Panc1 (cell line): ENCODE results near the gene UBE2QL1. TPM values are rescaled to one million over a fixed set of nuclear protein-coding genes. Genes with fewer than 3 reads are reported as not detected.
A peak's percentile ranks its signal among the peaks of the same experiment; 100 is the strongest.

Experiments used
- ATAC-seq: fragments of 200-7000 bp; cut with Tn5 transposase; 2 replicates; pipeline ENCODE4 v1.9.1; 2020; ENCODE audit warnings: mild to moderate bottlenecking, moderate library complexity
- BruUV-seq: library from RNA; stranded (reverse); fragments of 400-500 nt; replicated peaks from 2 replicates; lab custom pipeline; 2021; lab: Mats Ljungman, UMichigan
- CTCF ChIA-PET: fragments of 300-600 bp; sonication (Branson Sonifier 250); formaldehyde crosslinking; loops from one replicate; lab custom pipeline; 2022; ENCODE audit warnings: antibody characterized with exemption; lab: Charles Lee
- POLR2A ChIA-PET: fragments of 300-600 bp; sonication (Branson Sonifier 250); formaldehyde crosslinking; loops from one replicate; lab custom pipeline; 2022; ENCODE audit warnings: antibody characterized with exemption; lab: Charles Lee
- DNase-seq: peaks from one replicate; pipeline ENCODE4 v3.0.0-alpha.2; 2010; ENCODE audit warnings: low read depth, low spot score
- H3K27ac ChIP-seq: 2 replicates; pipeline ENCODE4 v1.5.1; 2011; ENCODE audit warnings: mild to moderate bottlenecking, low read length, inconsistent platforms
- H3K27me3 ChIP-seq: fragments of 200-500 bp; sonication (Bioruptor generic); 2 replicates; pipeline ENCODE4 v1.6.0; 2014; ENCODE audit warnings: low read length, inconsistent platforms; ENCODE audit not compliant: control insufficient read depth, insufficient read depth
- H3K36me3 ChIP-seq: fragments of 200-500 bp; sonication (Bioruptor generic); 2 replicates; pipeline ENCODE4 v1.5.1; 2014; ENCODE audit warnings: inconsistent platforms, mild to moderate bottlenecking, low read length, moderate library complexity; ENCODE audit not compliant: control insufficient read depth, insufficient read depth
- H3K4me1 ChIP-seq: 2 replicates; pipeline ENCODE4 v1.5.1; 2011; ENCODE audit warnings: inconsistent platforms, mild to moderate bottlenecking, low read length, moderate library complexity; ENCODE audit not compliant: control insufficient read depth, insufficient read depth
- H3K4me3 ChIP-seq, 2 experiments: 2 replicates each; pipeline ENCODE4 v1.5.1; 2011 to 2012; ENCODE audit warnings: low read depth in 2 of 2, low read length in 2 of 2, mild to moderate bottlenecking in 2 of 2, inconsistent platforms in 1 of 2, moderate library complexity in 1 of 2
- H3K9me3 ChIP-seq: fragments of 200-500 bp; sonication (Bioruptor generic); 2 replicates; pipeline ENCODE4 v1.5.1; 2014; ENCODE audit warnings: low read depth, mild to moderate bottlenecking, inconsistent platforms, low read length, moderate library complexity; ENCODE audit not compliant: control insufficient read depth, insufficient read depth
- POLR2AphosphoS5 ChIP-seq: IDR thresholded peaks from 2 replicates; pipeline ENCODE4 v1.6.1; 2012; ENCODE audit warnings: mild to moderate bottlenecking, low read depth, low read length, moderate library complexity
- SIN3A ChIP-seq: IDR thresholded peaks from 2 replicates; pipeline ENCODE4 v1.6.1; 2012; ENCODE audit warnings: low read depth, mild to moderate bottlenecking, low read length, moderate library complexity, borderline replicate concordance; ENCODE audit not compliant: insufficient read depth
- TCF7L2 ChIP-seq: IDR thresholded peaks from 2 replicates; pipeline ENCODE4 v1.6.1; 2011; ENCODE audit warnings: mild to moderate bottlenecking, low read depth, low read length, inconsistent platforms
- in situ Hi-C: cut with HindIII; loops from 2 replicates; pipeline ENCODE4 v1.10.0; 2016; ENCODE audit warnings: low sequenced_read_pairs, low pct_unique_long_range_greater_than_20kb
- intact Hi-C: fragments of 100-400 bp; cut with micrococcal nuclease; formaldehyde crosslinking; loops from one replicate; pipeline ENCODE4 v1.10.0; 2022; ENCODE audit not compliant: unreplicated experiment
- total RNA-seq: library from RNA; stranded (reverse); gene quantifications from one replicate; pipeline ENCODE4 v1.2.1, GENCODE V29; 2021; ENCODE audit not compliant: unreplicated experiment
- TF ChIP-seq, protein P1 (sequence below): fragments of 450-650 bp; IDR thresholded peaks from 2 replicates; pipeline ENCODE4 v1.5.1; 2017; ENCODE audit warnings: mild to moderate bottlenecking
- TF ChIP-seq, protein P2 (sequence below), 2 experiments: IDR thresholded peaks; 2 replicates each; pipeline ENCODE4 v1.6.1; 2011 to 2012; ENCODE audit warnings: low read depth in 2 of 2, control low read depth in 1 of 2, low read length in 1 of 2, mild to moderate bottlenecking in 1 of 2, moderate library complexity in 1 of 2; ENCODE audit not compliant: insufficient read depth in 1 of 2

Gene UBE2QL1
- total RNA-seq, 1 experiment from 2014 or later: not detected

DNA sequence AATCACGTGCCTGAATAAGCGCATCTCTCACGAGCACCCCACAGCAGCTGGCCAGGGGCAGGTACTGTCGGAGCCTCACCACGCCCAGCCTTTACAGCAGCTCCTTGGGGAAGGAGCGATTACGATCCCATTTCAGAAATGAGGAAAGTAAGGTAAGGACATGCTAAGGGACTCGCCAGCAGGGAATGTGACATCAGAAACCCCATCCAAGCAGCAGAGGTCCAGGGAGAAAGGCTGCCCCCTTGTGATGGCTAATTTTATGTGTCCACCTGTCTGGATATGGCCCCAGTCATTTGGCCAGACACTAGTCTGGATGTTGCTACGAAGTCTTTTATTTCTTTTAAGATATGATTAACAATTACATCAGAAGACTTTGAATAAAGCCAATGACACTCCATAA is 77.3 kb downstream of the UBE2QL1 start:
- BruUV-seq: no TSS peak
- Histone ChIP-seq H3K36me3 (no peaks in the 10 kb centered on the region), H3K4me3 (no peak overlapping the region), H3K4me1 (no peaks in the 10 kb centered on the region), H3K27ac (no peak overlapping the region), H3K27me3 (no peaks in the 10 kb centered on the region; the same call in 1 of the 2 replicates), H3K9me3 (no peaks in the 10 kb centered on the region)
- no peak for ATAC-seq
- no peak for TF ChIP-seq POLR2AphosphoS5
- TF ChIP-seq, protein P1, sequence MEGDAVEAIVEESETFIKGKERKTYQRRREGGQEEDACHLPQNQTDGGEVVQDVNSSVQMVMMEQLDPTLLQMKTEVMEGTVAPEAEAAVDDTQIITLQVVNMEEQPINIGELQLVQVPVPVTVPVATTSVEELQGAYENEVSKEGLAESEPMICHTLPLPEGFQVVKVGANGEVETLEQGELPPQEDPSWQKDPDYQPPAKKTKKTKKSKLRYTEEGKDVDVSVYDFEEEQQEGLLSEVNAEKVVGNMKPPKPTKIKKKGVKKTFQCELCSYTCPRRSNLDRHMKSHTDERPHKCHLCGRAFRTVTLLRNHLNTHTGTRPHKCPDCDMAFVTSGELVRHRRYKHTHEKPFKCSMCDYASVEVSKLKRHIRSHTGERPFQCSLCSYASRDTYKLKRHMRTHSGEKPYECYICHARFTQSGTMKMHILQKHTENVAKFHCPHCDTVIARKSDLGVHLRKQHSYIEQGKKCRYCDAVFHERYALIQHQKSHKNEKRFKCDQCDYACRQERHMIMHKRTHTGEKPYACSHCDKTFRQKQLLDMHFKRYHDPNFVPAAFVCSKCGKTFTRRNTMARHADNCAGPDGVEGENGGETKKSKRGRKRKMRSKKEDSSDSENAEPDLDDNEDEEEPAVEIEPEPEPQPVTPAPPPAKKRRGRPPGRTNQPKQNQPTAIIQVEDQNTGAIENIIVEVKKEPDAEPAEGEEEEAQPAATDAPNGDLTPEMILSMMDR: peak; percentile 42; the same call in 1 of the 2 replicates
- no peak for TF ChIP-seq SIN3A
- no peak for TF ChIP-seq TCF7L2
- TF ChIP-seq, protein P2, sequence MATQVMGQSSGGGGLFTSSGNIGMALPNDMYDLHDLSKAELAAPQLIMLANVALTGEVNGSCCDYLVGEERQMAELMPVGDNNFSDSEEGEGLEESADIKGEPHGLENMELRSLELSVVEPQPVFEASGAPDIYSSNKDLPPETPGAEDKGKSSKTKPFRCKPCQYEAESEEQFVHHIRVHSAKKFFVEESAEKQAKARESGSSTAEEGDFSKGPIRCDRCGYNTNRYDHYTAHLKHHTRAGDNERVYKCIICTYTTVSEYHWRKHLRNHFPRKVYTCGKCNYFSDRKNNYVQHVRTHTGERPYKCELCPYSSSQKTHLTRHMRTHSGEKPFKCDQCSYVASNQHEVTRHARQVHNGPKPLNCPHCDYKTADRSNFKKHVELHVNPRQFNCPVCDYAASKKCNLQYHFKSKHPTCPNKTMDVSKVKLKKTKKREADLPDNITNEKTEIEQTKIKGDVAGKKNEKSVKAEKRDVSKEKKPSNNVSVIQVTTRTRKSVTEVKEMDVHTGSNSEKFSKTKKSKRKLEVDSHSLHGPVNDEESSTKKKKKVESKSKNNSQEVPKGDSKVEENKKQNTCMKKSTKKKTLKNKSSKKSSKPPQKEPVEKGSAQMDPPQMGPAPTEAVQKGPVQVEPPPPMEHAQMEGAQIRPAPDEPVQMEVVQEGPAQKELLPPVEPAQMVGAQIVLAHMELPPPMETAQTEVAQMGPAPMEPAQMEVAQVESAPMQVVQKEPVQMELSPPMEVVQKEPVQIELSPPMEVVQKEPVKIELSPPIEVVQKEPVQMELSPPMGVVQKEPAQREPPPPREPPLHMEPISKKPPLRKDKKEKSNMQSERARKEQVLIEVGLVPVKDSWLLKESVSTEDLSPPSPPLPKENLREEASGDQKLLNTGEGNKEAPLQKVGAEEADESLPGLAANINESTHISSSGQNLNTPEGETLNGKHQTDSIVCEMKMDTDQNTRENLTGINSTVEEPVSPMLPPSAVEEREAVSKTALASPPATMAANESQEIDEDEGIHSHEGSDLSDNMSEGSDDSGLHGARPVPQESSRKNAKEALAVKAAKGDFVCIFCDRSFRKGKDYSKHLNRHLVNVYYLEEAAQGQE (IDR thresholded peaks at IDR 0.05; ENCODE audit: insufficient read depth in 1 of 2, low read depth in 2 of 2, low read length in 1 of 2): no peak
- in situ Hi-C loops: no loop called here
- intact Hi-C loops: no loop called here
- ChIA-PET CTCF (no interaction called here), POLR2A (no interaction called here)
- peak; percentile 13 for DNase-seq

DNA sequence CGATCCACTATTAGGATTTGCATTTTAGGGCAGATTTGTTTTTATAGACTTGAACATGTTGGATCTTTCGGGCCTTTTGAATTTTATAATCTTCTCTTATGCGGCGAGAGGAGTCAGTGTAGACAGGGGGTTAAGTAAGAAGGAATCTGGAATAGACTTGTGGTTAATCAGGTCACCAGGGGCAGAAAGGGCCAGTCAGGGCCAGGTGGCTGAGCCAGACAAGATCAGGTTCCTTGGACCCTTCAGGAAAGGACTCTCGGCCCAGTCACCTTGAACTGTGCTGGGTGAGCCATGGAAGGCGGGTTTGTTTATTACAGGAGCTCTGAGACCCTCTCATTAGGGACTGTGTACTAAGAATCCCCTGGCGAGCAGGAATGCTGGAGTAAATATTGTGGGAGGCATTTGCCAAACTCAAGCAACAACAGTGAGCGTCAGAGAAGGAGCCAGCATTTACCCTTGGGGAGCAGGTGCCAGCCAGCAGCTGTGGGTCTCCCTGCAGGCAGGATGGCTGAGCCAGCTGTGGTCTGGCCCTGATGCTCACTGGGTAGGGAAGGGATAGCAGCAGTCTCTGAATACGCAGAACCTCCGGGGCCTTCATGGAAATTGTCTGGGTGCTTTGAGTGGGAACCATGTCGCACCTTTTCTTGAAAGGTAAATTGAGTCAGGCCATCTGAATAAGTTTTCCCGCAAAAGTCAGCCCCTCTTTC is 79.2 kb downstream of the UBE2QL1 start:
- no TSS peak for BruUV-seq
- H3K27ac ChIP-seq: no peak overlapping the region
- in situ Hi-C loops: no loop called here
- ATAC-seq (no peak), DNase-seq (no peak)
- CTCF ChIA-PET: interaction anchor here (0.6 kb wide), 1 partner anchor 149 kb away, joined by 3 read pairs; no protein-coding TSS in a partner anchor
- POLR2A ChIA-PET: no interaction called here
- H3K4me3 ChIP-seq: no peak overlapping the region
- H3K27me3 ChIP-seq: no peaks in the 10 kb centered on the region
- intact Hi-C loops: no loop called here
- H3K36me3 ChIP-seq: no peaks in the 10 kb centered on the region
- H3K4me1 ChIP-seq: no peaks in the 10 kb centered on the region
- no peaks in the 10 kb centered on the region for H3K9me3 ChIP-seq
- TF ChIP-seq, protein P1: no peak
- TF ChIP-seq POLR2AphosphoS5: no peak
- TF ChIP-seq SIN3A: no peak
- TF ChIP-seq TCF7L2: no peak
- TF ChIP-seq, protein P2 (IDR thresholded peaks at IDR 0.05; ENCODE audit: insufficient read depth in 1 of 2, low read depth in 2 of 2, low read length in 1 of 2): no peak
